Measurements from ENCODE around the gene CTDSPL.

CTDSPL gene

DNA sequence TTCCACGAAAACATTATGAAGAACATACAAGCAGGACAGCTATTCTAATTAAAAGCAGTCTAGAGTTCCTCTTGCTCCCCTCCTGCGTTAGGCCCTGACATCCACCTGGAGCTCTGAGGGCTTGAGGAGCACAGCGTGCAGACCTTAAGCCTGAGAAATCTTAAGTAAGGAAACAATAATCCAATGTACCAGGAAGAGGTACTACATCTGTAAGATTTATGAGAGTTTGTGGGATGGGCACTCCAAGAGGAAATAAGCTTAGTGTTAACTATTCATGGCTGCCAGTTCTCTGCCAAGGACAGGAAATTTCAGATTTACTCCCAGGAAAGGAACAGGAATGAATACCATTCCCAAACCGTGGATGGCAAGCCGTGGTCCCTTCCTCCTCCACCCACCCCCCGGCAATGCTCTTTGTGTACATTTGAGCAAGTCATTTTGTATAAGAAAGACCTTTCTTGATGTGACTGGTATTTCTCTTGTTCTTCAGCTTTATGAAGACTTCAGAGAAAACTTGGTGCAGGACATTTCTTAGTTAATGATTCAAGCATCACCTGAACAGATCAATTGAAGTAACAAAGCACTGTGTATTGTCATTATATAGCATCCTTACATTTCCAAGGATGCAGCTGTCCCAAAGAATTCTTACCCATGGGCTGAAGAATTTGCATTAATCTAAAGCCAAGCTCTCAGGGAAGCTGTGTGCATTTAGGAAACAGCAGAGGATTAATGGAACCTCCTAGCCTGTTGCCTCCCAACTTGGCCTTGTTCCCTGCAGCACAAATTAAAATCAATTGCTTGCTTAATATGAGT, 100.1 kb downstream of the CTDSPL start:
- DNase-seq (ENCODE audit: low spot score), result no peak
- Histone ChIP-seq H3K27ac (ENCODE audit: poor library complexity, severe bottlenecking) (no peak overlapping the region), H3K4me1 (ENCODE audit: insufficient read depth, poor library complexity, severe bottlenecking) (no peaks in the 10 kb centered on the region), H3K36me3 (ENCODE audit: low read depth) (peaks cover 10% of the 10 kb centered on the region), H3K9me3 (ENCODE audit: severe bottlenecking) (no peaks in the 10 kb centered on the region), H3K27me3 (ENCODE audit: insufficient read depth, poor library complexity, severe bottlenecking) (no peaks in the 10 kb centered on the region), H3K4me3 (ENCODE audit: severe bottlenecking) (no peak overlapping the region)
- no peak for ATAC-seq (ENCODE audit: low read depth)
- TF ChIP-seq, protein P1, sequence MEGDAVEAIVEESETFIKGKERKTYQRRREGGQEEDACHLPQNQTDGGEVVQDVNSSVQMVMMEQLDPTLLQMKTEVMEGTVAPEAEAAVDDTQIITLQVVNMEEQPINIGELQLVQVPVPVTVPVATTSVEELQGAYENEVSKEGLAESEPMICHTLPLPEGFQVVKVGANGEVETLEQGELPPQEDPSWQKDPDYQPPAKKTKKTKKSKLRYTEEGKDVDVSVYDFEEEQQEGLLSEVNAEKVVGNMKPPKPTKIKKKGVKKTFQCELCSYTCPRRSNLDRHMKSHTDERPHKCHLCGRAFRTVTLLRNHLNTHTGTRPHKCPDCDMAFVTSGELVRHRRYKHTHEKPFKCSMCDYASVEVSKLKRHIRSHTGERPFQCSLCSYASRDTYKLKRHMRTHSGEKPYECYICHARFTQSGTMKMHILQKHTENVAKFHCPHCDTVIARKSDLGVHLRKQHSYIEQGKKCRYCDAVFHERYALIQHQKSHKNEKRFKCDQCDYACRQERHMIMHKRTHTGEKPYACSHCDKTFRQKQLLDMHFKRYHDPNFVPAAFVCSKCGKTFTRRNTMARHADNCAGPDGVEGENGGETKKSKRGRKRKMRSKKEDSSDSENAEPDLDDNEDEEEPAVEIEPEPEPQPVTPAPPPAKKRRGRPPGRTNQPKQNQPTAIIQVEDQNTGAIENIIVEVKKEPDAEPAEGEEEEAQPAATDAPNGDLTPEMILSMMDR (IDR thresholded peaks at IDR 0.05; ENCODE audit: poor library complexity, severe bottlenecking), result no peak

DNA sequence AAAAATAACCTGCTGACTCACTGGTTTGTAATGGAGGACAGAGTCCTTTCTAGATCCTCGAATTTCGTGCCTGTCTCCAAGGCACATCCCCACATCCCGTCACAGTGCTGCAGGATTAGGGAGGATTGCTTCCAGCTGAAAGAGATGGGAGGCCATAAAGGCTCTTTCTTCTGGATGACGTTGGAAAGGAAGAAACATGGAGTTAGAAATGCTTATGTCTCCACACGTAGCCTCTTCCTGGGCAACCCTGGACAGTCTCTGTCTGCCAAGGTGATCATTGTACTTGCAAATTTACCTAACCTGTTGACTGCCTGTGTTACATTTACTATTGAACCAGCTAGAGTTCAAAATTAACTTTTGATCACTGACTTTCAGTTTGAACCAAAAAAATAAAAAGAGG, 101.3 kb downstream of the CTDSPL start:
- Histone ChIP-seq H3K9me3 (ENCODE audit: severe bottlenecking) (no peaks in the 10 kb centered on the region), H3K36me3 (ENCODE audit: low read depth) (peaks cover 13% of the 10 kb centered on the region), H3K4me1 (ENCODE audit: insufficient read depth, poor library complexity, severe bottlenecking) (no peaks in the 10 kb centered on the region), H3K27ac (ENCODE audit: poor library complexity, severe bottlenecking) (no peak overlapping the region), H3K4me3 (ENCODE audit: severe bottlenecking) (no peak overlapping the region), H3K27me3 (ENCODE audit: insufficient read depth, poor library complexity, severe bottlenecking) (no peaks in the 10 kb centered on the region)
- TF ChIP-seq, protein P1 (IDR thresholded peaks at IDR 0.05; ENCODE audit: poor library complexity, severe bottlenecking), result no peak
- ATAC-seq (ENCODE audit: low read depth), result no peak
- no peak for DNase-seq (ENCODE audit: low spot score)

DNA sequence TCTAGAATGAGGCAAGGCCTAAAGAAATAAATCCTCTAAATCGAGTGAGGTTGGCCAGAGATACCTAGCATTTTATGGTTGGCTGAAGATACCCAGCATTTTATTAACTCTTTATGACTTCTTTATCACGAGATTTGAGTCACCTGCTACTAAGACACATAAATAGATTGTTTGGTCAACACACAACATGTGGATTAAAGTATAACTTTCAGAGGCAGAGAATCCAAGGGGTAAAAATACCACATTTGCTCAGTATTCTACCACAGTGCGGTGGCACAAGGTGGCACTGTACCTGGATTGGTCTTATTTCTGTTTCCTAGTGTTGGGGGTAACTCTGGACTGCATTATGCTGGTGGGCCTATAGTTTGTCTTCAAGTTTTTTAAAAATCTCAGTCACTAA, 102.0 kb downstream of the CTDSPL start:
- no peaks in the 10 kb centered on the region for H3K27me3 ChIP-seq (ENCODE audit: insufficient read depth, poor library complexity, severe bottlenecking)
- peaks cover 13% of the 10 kb centered on the region for H3K36me3 ChIP-seq (ENCODE audit: low read depth)
- H3K4me3 ChIP-seq (ENCODE audit: severe bottlenecking), result no peak overlapping the region
- H3K27ac ChIP-seq (ENCODE audit: poor library complexity, severe bottlenecking), result no peak overlapping the region
- no peak for ATAC-seq (ENCODE audit: low read depth)
- no peak for DNase-seq (ENCODE audit: low spot score)
- TF ChIP-seq, protein P1 (IDR thresholded peaks at IDR 0.05; ENCODE audit: poor library complexity, severe bottlenecking), result no peak
- H3K4me1 ChIP-seq (ENCODE audit: insufficient read depth, poor library complexity, severe bottlenecking), result no peaks in the 10 kb centered on the region
- H3K9me3 ChIP-seq (ENCODE audit: severe bottlenecking), result no peaks in the 10 kb centered on the region

DNA sequence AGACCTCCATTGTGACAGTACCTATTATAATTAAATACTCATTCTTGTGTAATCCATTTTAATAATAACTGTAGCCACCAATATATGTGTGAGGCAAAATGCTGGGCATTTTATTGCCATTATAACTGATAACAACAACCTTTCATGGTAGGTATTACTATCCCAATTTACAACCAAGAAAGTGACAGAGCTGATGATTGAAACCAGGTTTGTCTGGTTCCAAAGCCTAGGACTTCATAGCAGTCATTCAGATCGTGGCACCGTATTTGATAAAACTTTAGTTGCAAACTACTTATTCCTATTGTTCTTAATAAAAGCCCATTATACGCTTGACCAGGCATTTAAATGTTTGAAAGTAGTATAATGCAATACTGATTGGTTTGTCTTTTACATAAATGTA, 102.5 kb downstream of the CTDSPL start:
- no peaks in the 10 kb centered on the region for H3K27me3 ChIP-seq (ENCODE audit: insufficient read depth, poor library complexity, severe bottlenecking)
- H3K4me1 ChIP-seq (ENCODE audit: insufficient read depth, poor library complexity, severe bottlenecking), result no peaks in the 10 kb centered on the region
- H3K36me3 ChIP-seq (ENCODE audit: low read depth), result peaks cover 11% of the 10 kb centered on the region
- H3K27ac ChIP-seq (ENCODE audit: poor library complexity, severe bottlenecking), result no peak overlapping the region
- TF ChIP-seq, protein P1 (IDR thresholded peaks at IDR 0.05; ENCODE audit: poor library complexity, severe bottlenecking), result no peak
- no peak for DNase-seq (ENCODE audit: low spot score)
- ATAC-seq (ENCODE audit: low read depth), result no peak
- no peak overlapping the region for H3K4me3 ChIP-seq (ENCODE audit: severe bottlenecking)
- no peaks in the 10 kb centered on the region for H3K9me3 ChIP-seq (ENCODE audit: severe bottlenecking)

DNA sequence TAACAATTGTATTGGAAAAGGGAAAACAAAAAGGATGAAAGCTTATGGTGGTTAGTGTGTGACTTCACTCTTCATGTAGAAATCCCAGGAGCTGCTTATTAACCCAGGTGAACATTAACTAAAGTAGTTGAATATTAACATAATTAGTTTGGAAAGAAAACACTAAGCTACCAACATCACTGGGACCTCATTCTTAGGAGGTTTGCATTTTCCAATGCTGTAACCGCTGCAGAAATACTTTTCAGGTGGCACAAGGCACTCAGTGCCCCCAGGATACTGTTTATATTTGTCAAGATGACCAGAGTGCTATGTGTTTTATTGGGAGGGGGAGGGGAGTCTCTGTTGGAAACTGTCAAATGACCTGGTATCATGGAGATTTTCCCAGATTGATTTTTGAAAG, 103.0 kb downstream of the CTDSPL start:
- ATAC-seq (ENCODE audit: low read depth) (no peak), DNase-seq (ENCODE audit: low spot score) (no peak)
- Histone ChIP-seq H3K9me3 (ENCODE audit: severe bottlenecking) (no peaks in the 10 kb centered on the region), H3K4me1 (ENCODE audit: insufficient read depth, poor library complexity, severe bottlenecking) (no peaks in the 10 kb centered on the region), H3K27ac (ENCODE audit: poor library complexity, severe bottlenecking) (no peak overlapping the region), H3K27me3 (ENCODE audit: insufficient read depth, poor library complexity, severe bottlenecking) (no peaks in the 10 kb centered on the region), H3K36me3 (ENCODE audit: low read depth) (peaks cover 5% of the 10 kb centered on the region), H3K4me3 (ENCODE audit: severe bottlenecking) (no peak overlapping the region)
- TF ChIP-seq, protein P1 (IDR thresholded peaks at IDR 0.05; ENCODE audit: poor library complexity, severe bottlenecking), result no peak
